ENCODE data around the gene BCAS3.

DNA sequence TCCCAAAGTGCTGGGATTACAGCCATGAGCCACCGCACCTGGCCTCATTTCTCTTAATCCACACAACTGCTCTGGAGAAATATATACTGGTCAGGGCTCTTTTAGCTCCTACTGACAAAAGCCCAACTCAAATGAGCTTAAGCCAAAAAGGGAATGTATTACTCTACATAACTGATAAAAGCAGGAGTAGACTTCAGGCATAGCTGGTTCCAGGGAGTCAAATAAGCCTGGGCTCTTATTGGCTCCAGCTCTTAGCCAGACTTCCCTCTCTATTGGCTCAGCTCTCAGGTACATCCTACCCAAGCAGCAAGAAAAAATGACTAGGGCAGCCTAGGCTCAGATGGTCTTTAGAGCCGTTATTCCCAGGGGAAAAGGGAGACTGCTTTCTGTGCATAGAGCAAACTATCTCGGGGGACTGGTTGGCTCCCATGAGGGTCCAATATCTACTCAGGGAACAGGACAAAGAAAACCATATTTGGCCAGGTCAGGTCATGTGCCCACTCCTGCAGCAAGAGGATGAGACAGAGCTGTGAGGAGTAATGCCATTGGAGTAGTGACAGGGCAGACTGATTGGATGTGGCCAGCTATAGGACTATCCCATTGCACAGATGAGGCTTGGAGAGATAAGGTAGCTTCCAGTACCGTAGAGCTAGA, 743.2 kb downstream of the BCAS3 start:
- TF ChIP-seq RAD21 (conservative IDR thresholded peaks at IDR 0.05) (no peak), POLR2AphosphoS5 (IDR thresholded peaks at IDR 0.05) (no peak), EP300 (conservative IDR thresholded peaks at IDR 0.05; ENCODE audit: poor library complexity, severe bottlenecking) (no peak), TAF1 (IDR thresholded peaks at IDR 0.05; ENCODE audit: low read depth) (no peak), EZH2 (IDR thresholded peaks at IDR 0.05; ENCODE audit: borderline replicate concordance, insufficient read depth, low read length, poor library complexity, severe bottlenecking) (no peak), SMC3 (conservative IDR thresholded peaks at IDR 0.05; ENCODE audit: poor library complexity) (no peak), MXI1 (conservative IDR thresholded peaks at IDR 0.05; ENCODE audit: poor library complexity, severe bottlenecking) (no peak)
- TF ChIP-seq, protein P1, sequence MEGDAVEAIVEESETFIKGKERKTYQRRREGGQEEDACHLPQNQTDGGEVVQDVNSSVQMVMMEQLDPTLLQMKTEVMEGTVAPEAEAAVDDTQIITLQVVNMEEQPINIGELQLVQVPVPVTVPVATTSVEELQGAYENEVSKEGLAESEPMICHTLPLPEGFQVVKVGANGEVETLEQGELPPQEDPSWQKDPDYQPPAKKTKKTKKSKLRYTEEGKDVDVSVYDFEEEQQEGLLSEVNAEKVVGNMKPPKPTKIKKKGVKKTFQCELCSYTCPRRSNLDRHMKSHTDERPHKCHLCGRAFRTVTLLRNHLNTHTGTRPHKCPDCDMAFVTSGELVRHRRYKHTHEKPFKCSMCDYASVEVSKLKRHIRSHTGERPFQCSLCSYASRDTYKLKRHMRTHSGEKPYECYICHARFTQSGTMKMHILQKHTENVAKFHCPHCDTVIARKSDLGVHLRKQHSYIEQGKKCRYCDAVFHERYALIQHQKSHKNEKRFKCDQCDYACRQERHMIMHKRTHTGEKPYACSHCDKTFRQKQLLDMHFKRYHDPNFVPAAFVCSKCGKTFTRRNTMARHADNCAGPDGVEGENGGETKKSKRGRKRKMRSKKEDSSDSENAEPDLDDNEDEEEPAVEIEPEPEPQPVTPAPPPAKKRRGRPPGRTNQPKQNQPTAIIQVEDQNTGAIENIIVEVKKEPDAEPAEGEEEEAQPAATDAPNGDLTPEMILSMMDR (IDR thresholded peaks at IDR 0.05; ENCODE audit: poor library complexity, severe bottlenecking), result no peak
- TF ChIP-seq, protein P2, sequence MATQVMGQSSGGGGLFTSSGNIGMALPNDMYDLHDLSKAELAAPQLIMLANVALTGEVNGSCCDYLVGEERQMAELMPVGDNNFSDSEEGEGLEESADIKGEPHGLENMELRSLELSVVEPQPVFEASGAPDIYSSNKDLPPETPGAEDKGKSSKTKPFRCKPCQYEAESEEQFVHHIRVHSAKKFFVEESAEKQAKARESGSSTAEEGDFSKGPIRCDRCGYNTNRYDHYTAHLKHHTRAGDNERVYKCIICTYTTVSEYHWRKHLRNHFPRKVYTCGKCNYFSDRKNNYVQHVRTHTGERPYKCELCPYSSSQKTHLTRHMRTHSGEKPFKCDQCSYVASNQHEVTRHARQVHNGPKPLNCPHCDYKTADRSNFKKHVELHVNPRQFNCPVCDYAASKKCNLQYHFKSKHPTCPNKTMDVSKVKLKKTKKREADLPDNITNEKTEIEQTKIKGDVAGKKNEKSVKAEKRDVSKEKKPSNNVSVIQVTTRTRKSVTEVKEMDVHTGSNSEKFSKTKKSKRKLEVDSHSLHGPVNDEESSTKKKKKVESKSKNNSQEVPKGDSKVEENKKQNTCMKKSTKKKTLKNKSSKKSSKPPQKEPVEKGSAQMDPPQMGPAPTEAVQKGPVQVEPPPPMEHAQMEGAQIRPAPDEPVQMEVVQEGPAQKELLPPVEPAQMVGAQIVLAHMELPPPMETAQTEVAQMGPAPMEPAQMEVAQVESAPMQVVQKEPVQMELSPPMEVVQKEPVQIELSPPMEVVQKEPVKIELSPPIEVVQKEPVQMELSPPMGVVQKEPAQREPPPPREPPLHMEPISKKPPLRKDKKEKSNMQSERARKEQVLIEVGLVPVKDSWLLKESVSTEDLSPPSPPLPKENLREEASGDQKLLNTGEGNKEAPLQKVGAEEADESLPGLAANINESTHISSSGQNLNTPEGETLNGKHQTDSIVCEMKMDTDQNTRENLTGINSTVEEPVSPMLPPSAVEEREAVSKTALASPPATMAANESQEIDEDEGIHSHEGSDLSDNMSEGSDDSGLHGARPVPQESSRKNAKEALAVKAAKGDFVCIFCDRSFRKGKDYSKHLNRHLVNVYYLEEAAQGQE (IDR thresholded peaks at IDR 0.05; ENCODE audit: borderline replicate concordance), result no peak
